Ammon's horn (tissue), 1 donor: Measurements from ENCODE around the gene SEPTIN2.
"Not testable (repeated sequence)": the region's sequence is repeated elsewhere in the genome, so short reads cannot be mapped to it uniquely, and the experiment has no call there.

Experiments used
- DNase-seq: peaks from one replicate; pipeline ENCODE4 v3.0.0-alpha.2; 2016; ENCODE audit warnings: low spot score

SEPTIN2 gene

GRCh38 chr2:241314226-241315092 is 1.3 kb upstream of the SEPTIN2 start:
- DNase-seq = no peak

DNA sequence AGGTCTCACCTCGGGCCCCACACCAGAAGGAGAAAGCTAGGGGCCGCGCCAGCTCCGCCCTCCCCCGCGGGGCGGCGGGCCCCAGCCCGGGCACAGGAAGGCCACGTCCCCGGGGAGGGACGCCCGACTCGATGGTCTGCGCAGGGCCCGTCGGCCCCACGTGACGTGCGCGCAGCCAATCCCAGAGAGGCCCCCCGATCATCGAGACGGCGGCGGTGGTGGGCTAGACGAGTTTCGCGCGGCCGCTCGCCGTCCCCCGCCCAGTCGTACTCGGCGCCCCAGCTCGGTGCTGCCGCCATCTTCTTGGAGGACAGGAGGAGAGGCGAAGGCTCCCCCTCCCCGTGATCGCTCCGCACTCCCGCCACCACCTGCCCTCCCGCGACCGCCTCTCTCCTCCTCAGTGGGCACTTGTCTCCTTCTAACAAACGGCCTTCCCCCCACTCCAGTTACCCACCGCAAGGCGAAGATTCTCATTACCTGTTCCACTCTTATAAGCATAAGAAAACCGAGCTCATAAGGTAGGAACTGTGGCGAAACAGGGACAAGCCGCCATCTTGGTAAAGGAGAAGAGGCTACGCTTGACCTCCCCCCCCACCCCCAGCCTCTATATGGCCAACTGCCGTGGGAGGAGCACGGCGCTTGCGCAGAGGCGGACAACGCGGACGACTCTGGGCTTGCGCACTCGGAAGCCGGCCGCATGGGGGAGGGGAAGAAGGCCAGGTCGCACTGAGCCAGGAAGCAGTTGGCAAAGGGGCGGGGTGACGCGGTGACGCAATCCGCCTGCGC is 439 bp upstream of the SEPTIN2 start, which contains the start of gene HDLBP:
Gene HDLBP, minus strand, starts transcription at position 580 of the 786 bp plus-strand sequence. CDS start 48,803 bp downstream, outside the sequence.
- peak; percentile 98 for DNase-seq

DNA sequence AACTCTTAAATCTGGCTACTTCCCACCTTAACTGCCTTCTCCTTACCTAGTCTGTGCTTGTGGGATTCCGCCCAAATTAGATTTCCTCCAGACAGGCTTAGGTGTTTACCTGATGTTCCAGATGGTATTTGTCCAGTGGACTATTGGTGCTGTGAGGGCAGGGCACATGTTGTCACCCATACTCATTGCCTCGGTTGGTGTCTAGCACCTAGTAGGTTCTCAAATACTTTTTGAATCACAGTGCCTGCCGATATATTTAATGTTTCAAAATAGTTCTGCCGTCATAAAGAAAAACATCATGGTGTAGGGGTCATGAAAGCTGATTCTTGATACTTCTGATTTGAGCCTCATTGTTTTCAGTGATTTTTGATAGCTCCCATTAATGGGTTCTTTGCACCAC is 1.1 kb downstream of the SEPTIN2 start:
- no peak for DNase-seq

- no peak for DNase-seq
Observed at GRCh38 chr2:241317391-241317790, 1.7 kb downstream of the SEPTIN2 start.

DNA sequence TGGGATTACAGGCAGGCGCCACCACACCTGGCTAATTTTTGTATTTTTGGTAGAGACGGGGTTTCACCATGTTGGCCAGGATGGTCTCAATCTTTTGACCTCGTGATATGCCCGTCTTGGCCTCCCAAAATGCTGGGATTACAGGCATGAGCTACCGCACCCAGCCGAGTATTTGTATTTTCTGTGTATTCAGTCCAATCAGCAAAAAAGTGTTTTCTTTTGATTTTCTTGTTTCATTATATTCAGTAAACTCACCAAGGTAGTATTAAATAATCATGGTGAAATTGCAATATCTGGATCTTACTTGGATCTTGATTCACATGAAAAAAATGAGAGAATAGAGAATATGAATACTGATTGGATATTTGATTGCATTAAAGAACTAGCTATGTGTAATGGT is 3.1 kb downstream of the SEPTIN2 start:
- not testable (repeated sequence) for DNase-seq

DNA sequence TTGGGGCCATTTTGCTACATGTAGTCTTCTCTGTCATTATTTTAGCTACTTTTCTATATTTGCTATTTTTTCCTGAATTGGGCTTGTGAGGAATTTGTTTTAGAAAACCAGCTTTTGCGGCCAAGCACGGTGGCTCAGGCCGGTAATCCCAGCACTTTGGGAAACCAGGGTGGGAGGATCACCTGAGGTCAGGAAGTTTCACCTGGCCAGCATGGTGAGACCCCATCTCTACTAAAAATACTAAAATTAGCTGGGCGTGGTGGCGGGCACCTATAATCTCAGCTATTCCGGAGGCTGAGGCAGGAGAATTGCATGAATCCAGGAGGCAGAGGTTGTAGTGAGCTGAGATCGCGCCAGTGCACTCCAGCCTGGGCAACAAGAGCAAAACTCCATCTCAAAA is 4.7 kb downstream of the SEPTIN2 start:
- DNase-seq = no peak

- no peak for DNase-seq
Observed at GRCh38 chr2:241321033-241321432, 5.3 kb downstream of the SEPTIN2 start.

DNA sequence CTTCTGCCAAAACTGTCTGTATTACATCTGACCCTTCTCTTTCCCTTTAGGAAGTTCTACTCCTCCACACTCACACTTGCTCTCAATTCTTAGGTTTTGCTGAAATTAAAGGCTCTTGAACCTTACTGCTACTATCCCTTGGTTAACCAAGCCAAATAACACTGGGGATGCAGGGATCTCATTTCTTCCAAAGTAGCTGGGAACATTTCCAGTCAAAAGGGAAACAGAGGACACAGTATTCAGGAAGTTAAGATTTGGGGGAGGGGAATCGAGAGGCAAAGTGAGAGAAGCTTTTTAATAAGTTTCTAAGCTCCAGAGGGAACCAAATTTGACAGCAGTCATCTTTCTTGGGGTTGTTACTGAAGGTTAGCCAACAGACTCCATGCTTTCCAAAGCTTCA is 6.2 kb downstream of the SEPTIN2 start:
- DNase-seq = peak; percentile 18

DNA sequence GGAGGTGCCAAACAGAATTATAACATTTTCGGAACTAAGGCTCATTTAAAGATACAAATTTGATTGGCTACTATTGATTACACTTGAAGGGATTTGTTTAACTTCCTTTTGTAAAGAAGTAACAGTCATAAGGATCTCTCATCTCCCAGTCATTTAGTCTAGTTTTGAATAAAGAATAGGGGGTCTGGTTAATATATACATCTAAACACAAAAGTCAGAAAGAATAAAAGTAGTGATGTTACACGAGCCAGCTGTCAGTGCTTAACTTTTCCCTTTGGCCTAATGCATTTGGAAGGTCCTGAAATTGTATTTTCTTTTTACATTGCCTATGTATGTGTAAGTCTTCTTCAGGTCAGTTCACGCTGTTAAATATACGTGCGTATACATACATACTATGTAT is 8.1 kb downstream of the SEPTIN2 start:
- no peak for DNase-seq

DNA sequence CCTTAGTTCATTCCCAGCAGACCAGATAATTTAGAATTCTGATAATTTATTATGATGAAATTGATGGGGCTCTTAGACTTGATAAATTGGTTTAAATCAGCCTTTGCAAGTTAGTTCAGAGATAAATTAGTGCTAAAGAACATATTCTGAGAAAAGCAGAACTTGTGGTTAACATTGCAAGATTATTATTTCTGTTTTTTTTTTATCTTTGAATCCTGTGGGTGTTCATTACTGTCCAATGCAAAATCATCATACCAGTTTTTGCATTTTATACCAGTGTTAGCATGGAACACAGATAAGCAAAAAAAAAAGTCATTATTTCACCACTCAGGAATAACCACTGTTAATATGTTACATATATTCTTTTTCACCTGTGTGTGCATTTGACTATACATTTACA is 9.1 kb downstream of the SEPTIN2 start:
- no peak for DNase-seq

DNA sequence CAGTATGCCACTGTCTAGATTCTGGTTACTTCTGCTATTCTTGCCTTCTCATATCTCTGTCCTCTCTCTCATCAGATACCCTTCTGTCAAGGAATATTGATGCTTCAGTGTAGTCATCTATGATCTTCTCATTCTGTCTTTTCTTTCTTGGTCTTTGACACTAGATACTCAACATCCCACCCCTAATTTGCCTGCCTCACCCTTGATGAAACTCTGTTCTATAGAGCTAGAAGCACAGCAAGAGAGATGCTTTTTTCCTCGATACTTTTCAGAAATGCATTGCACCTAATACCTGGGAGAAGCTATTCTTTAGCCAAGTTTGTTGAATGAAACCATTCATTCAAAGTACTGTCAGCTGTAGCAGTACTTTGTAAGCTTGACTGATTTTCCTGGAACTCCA is 9.5 kb downstream of the SEPTIN2 start:
- DNase-seq = no peak

GRCh38 chr2:241329669-241330615 is 14.2 kb downstream of the SEPTIN2 start:
- no peak for DNase-seq

GRCh38 chr2:241330616-241330981 is 14.9 kb downstream of the SEPTIN2 start:
- DNase-seq = no peak

DNA sequence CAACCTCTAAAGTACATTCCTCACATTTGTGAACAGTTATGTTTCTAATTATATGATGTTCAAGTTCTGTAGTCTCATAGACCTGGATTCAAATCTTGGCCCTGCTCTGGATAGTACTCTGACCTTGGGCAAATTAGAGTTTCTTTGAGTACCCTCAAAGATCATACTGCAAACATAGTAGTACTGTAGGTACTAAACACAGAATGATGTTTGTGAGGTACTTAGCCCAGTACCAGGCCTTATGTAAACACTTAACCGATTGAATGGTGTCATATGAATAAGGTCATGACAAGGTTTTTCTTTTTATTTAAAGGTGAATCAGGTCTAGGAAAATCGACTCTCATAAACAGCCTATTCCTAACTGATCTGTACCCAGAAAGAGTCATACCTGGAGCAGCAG is 19.1 kb downstream of the SEPTIN2 start:
- DNase-seq = no peak

GRCh38 chr2:241339839-241340630 is 24.3 kb downstream of the SEPTIN2 start:
- no peak for DNase-seq

DNA sequence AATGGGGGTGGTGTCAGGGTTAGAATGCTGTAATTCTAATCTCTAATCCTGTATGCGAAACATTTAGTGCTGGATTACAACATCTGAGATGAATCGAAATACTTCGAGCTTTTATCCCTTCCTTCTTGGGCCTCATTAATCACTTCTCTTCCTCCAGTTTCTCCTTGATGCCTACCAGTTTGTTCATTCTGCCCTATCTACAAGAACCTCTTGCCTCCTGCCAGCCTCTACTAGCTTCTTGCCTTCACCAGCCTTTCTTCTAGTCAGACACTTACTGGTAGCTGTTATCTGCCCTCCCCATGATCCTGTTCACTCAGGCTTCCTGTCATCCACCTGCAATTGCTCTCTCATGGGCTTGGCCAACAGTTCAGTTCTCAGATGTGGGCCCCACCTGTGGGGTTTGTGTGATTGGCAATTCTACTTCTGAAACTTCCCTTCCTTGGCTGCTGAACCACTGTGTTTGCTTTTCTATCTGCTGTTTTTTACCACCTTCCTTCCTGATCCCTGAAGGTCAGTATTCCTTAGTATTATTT is 25.0 kb downstream of the SEPTIN2 start:
- no peak for DNase-seq

DNA sequence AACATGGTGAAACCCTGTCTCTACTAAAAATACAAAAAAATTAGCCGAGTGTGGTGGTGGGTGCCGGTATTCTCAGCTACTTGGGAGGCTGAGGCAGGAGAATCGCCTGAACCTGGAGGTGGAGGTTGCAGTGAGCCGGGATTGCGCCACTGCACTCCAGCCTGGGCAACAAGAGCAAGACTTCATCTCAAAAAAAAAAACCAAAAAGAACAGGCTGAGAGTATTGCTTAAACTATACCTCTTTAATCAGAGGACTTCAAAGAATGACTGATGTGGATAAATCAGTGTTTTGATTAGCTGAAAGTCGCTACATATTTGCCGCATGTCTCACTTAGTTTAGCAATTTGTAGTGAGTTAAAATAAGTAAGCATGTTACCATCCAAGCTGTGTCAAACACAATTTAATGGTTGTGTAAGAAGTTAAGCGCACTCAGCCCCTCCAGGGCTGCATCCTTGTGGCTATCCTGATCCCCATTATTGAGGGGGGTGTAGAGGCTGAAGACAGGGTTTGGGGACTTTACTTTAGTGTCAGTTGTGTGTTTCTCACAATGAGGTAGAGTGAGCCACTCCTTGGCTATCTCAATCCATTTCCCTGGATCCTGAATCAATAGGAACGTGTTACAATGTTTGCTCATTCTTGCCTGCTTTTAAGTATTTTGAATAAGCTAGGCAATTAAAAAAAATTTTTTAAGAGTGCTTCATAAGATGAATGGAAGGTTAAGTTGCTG is 29.4 kb downstream of the SEPTIN2 start:
- no peak for DNase-seq

GRCh38 chr2:241349941-241350340 is 34.2 kb downstream of the SEPTIN2 start:
- no peak for DNase-seq

DNA sequence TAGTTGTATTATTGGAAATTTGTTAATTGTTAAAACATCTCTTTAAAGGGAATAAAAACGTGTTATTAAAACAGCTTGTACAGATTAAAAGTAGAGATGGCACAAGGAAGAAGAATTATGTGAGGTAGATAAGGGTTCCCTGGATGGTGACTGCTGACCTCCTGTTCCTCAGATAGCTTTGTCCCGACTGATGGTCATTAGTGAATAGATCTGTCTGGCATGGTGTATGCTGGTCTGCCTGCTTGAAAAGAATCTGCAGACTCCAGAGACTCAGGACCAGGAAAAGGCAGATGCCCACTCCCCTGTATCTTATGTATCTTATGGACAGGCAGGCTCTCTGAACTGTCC is 34.8 kb downstream of the SEPTIN2 start:
- no peak for DNase-seq

- DNase-seq = no peak
Observed at GRCh38 chr2:241350878-241351639, 35.3 kb downstream of the SEPTIN2 start.
